ENCODE results near the gene CIB2.

CIB2 gene

GRCh38 chr15:78108300-78109084 lies 22.8 kb downstream of the CIB2 start:
- peak; percentile 60 for DNase-seq (ENCODE audit: low spot score)

GRCh38 chr15:78107471-78107870 lies 23.8 kb downstream of the CIB2 start:
- DNase-seq (ENCODE audit: low spot score): no peak
- FAIRE-seq: no peak

More at GRCh38 chr15:78108300-78109084, 22.8 kb downstream of the CIB2 start:
- FAIRE-seq: no peak

- FAIRE-seq (no peak), DNase-seq (ENCODE audit: low spot score) (no peak)
These were observed 25.6 kb downstream of the CIB2 start for GRCh38 chr15:78105476-78106241.

- no peak for FAIRE-seq
- DNase-seq (ENCODE audit: low spot score): no peak
These were observed 26.4 kb downstream of the CIB2 start for GRCh38 chr15:78104566-78105475.

GRCh38 chr15:78104119-78104479 lies 27.1 kb downstream of the CIB2 start:
- no peak for FAIRE-seq

GRCh38 chr15:78103406-78104118 lies 27.7 kb downstream of the CIB2 start:
- DNase-seq (ENCODE audit: low spot score): no peak
- no peak for FAIRE-seq

More at GRCh38 chr15:78104119-78104479, 27.1 kb downstream of the CIB2 start:
- no peak for DNase-seq (ENCODE audit: low spot score)

GRCh38 chr15:78102741-78103140 lies 28.5 kb downstream of the CIB2 start:
- no peak for DNase-seq (ENCODE audit: low spot score)
- no peak for FAIRE-seq

GRCh38 chr15:78102211-78102610 lies 29.0 kb downstream of the CIB2 start:
- FAIRE-seq: no peak
- DNase-seq (ENCODE audit: low spot score): no peak

- FAIRE-seq (no peak), DNase-seq (ENCODE audit: low spot score) (no peak)
These were observed 29.7 kb downstream of the CIB2 start for GRCh38 chr15:78101423-78102105.

GRCh38 chr15:78100886-78101285 lies 30.4 kb downstream of the CIB2 start:
- FAIRE-seq: no peak
- no peak for DNase-seq (ENCODE audit: low spot score)

- FAIRE-seq (no peak), DNase-seq (ENCODE audit: low spot score) (no peak)
These were observed 33.0 kb downstream of the CIB2 start for GRCh38 chr15:78098131-78098755.

- no peak for DNase-seq (ENCODE audit: low spot score)
- FAIRE-seq: no peak
These were observed 33.6 kb downstream of the CIB2 start for GRCh38 chr15:78097667-78098066.

GRCh38 chr15:78093242-78094020 lies 37.8 kb downstream of the CIB2 start:
- FAIRE-seq: no peak
- DNase-seq (ENCODE audit: low spot score): no peak

GRCh38 chr15:78092261-78093041 lies 38.8 kb downstream of the CIB2 start, which contains the start of gene SH2D7:
SH2D7 (plus strand) TSS chr15:78092561; CDS start chr15:78092585, 24 bp downstream.
- no peak for FAIRE-seq
- DNase-seq (ENCODE audit: low spot score): no peak

- DNase-seq (ENCODE audit: low spot score) (no peak), FAIRE-seq (no peak)
These were observed 40.7 kb downstream of the CIB2 start for GRCh38 chr15:78090422-78091063.

- FAIRE-seq: no peak
- DNase-seq (ENCODE audit: low spot score): no peak
These were observed 42.5 kb downstream of the CIB2 start for GRCh38 chr15:78088773-78089080.

- FAIRE-seq (no peak), DNase-seq (ENCODE audit: low spot score) (no peak)
These were observed 43.1 kb downstream of the CIB2 start for GRCh38 chr15:78087951-78088772.
